A549 (cell line): ENCODE measurements around the gene BANP.
"Not testable (repeated sequence)": the region's sequence is repeated elsewhere in the genome, so short reads cannot be mapped to it uniquely, and the experiment has no call there.

Source experiments
- CEBPB ChIP-seq, 2 experiments: fragments of >200 bp in 1 of 2; sonication (Bioruptor Twin) in 1 of 2; formaldehyde crosslinking in 1 of 2; IDR thresholded peaks; 2 replicates each; pipeline ENCODE4 v1.6.1; 2012 to 2016
- EP300 ChIP-seq, 2 experiments: fragments of >200 bp; sonication (Bioruptor Twin); formaldehyde crosslinking; IDR thresholded peaks; 2 replicates in 1 of 2; 3 replicates in 1 of 2; pipeline ENCODE4 v1.6.1; 2016 to 2017
- MAFK ChIP-seq: fragments of 450-650 bp; IDR thresholded peaks from 2 replicates; pipeline ENCODE4 v1.6.1; 2014; ENCODE audit not compliant: partially characterized antibody
- MYC ChIP-seq: IDR thresholded peaks from 2 replicates; pipeline ENCODE4 v1.6.1; 2012; ENCODE audit warnings: mild to moderate bottlenecking, inconsistent platforms, low read length, improper control_type of control experiment, borderline replicate concordance
- NFE2L2 ChIP-seq: fragments of 150-350 bp; conservative IDR thresholded peaks from 2 replicates; pipeline ENCODE4 v1.6.1; 2014; ENCODE audit warnings: low read length
- NR3C1 ChIP-seq: fragments of >200 bp; sonication (Bioruptor Twin); formaldehyde crosslinking; IDR thresholded peaks from 3 replicates; pipeline ENCODE4 v1.6.1; 2017
- POLR2AphosphoS2 ChIP-seq: conservative IDR thresholded peaks from 2 replicates; pipeline ENCODE4 v1.6.1; 2012; ENCODE audit warnings: low read length, improper control_type of control experiment, inconsistent platforms
- RAD21 ChIP-seq, 2 experiments: fragments of >200 bp in 1 of 2; sonication (Bioruptor Twin) in 1 of 2; formaldehyde crosslinking in 1 of 2; IDR thresholded peaks in 1 of 2; conservative IDR thresholded peaks in 1 of 2; 2 replicates in 1 of 2; 3 replicates in 1 of 2; pipeline ENCODE4 v1.6.1; 2012 to 2018; ENCODE audit warnings: inconsistent platforms in 1 of 2
- TF ChIP-seq, protein P1 (sequence below): fragments of >200 bp; sonication (Bioruptor Twin); formaldehyde crosslinking; IDR thresholded peaks from 3 replicates; pipeline ENCODE4 v1.5.1; 2016
- TF ChIP-seq, protein P2 (sequence below): fragments of 200-600 bp; sonication (generic); IDR thresholded peaks from 2 replicates; pipeline ENCODE4 v1.6.1; 2016; ENCODE audit warnings: antibody characterized with exemption, mild to moderate bottlenecking, moderate library complexity

DNA sequence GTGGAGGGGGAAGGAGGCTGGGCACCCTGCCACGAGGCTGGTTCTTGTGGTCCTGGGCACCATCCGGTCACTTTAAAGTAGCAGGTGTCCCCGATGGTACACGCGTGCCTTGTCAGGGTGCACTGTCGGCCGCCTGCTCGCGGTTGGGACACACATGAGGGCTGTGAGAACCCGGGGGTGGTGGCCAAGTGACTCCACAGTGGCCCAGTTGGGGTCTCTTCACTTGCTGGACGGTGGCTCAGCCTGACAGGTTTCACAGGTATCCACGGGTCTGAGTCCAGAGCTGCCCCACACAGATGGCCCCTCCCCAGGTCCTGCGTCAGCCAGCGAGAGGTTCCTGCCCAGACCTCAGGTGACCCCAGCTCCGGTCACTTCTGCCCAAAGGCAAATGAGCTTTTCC, 137.8 kb downstream of the BANP start:
- TF ChIP-seq, protein P1, sequence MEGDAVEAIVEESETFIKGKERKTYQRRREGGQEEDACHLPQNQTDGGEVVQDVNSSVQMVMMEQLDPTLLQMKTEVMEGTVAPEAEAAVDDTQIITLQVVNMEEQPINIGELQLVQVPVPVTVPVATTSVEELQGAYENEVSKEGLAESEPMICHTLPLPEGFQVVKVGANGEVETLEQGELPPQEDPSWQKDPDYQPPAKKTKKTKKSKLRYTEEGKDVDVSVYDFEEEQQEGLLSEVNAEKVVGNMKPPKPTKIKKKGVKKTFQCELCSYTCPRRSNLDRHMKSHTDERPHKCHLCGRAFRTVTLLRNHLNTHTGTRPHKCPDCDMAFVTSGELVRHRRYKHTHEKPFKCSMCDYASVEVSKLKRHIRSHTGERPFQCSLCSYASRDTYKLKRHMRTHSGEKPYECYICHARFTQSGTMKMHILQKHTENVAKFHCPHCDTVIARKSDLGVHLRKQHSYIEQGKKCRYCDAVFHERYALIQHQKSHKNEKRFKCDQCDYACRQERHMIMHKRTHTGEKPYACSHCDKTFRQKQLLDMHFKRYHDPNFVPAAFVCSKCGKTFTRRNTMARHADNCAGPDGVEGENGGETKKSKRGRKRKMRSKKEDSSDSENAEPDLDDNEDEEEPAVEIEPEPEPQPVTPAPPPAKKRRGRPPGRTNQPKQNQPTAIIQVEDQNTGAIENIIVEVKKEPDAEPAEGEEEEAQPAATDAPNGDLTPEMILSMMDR: not testable (repeated sequence)
- TF ChIP-seq, protein P2, sequence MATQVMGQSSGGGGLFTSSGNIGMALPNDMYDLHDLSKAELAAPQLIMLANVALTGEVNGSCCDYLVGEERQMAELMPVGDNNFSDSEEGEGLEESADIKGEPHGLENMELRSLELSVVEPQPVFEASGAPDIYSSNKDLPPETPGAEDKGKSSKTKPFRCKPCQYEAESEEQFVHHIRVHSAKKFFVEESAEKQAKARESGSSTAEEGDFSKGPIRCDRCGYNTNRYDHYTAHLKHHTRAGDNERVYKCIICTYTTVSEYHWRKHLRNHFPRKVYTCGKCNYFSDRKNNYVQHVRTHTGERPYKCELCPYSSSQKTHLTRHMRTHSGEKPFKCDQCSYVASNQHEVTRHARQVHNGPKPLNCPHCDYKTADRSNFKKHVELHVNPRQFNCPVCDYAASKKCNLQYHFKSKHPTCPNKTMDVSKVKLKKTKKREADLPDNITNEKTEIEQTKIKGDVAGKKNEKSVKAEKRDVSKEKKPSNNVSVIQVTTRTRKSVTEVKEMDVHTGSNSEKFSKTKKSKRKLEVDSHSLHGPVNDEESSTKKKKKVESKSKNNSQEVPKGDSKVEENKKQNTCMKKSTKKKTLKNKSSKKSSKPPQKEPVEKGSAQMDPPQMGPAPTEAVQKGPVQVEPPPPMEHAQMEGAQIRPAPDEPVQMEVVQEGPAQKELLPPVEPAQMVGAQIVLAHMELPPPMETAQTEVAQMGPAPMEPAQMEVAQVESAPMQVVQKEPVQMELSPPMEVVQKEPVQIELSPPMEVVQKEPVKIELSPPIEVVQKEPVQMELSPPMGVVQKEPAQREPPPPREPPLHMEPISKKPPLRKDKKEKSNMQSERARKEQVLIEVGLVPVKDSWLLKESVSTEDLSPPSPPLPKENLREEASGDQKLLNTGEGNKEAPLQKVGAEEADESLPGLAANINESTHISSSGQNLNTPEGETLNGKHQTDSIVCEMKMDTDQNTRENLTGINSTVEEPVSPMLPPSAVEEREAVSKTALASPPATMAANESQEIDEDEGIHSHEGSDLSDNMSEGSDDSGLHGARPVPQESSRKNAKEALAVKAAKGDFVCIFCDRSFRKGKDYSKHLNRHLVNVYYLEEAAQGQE: not testable (repeated sequence)
- not testable (repeated sequence) for TF ChIP-seq NR3C1; CEBPB (IDR thresholded peaks at IDR 0.05); MYC; MAFK; RAD21 (conservative IDR thresholded peaks at IDR 0.05 in 1 of 2, IDR thresholded peaks at IDR 0.05 in 1 of 2); NFE2L2; POLR2AphosphoS2; EP300 (IDR thresholded peaks at IDR 0.05)
